Suprapubic skin (tissue), 4 donors: ENCODE measurements around the gene LNX2.

Experiments
- EP300 ChIP-seq: sonication (generic); formaldehyde crosslinking; IDR thresholded peaks from one replicate; pipeline ENCODE4 v1.6.1; 2017; ENCODE audit warnings: antibody characterized with exemption
- POLR2A ChIP-seq, 2 donors: fragments of 450-650 bp; IDR thresholded peaks; one replicate each; pipeline ENCODE4 v1.6.1; 2017; ENCODE audit warnings: antibody characterized with exemption in 2 of 2, mild to moderate bottlenecking in 2 of 2, moderate library complexity in 2 of 2
- POLR2AphosphoS5 ChIP-seq, 3 donors: sonication (generic); formaldehyde crosslinking; IDR thresholded peaks; one replicate each; pipeline ENCODE4 v1.6.1; 2017; ENCODE audit warnings: antibody characterized with exemption in 3 of 3
- TF ChIP-seq, protein P1 (sequence below), 2 donors: fragments of 200-600 bp in 1 of 2; fragments of 450-650 bp in 1 of 2; sonication (generic) in 1 of 2; IDR thresholded peaks; one replicate each; pipeline ENCODE4 v1.5.1; 2016 to 2019; ENCODE audit warnings: antibody characterized with exemption in 2 of 2, mild to moderate bottlenecking in 1 of 2, moderate library complexity in 1 of 2

DNA sequence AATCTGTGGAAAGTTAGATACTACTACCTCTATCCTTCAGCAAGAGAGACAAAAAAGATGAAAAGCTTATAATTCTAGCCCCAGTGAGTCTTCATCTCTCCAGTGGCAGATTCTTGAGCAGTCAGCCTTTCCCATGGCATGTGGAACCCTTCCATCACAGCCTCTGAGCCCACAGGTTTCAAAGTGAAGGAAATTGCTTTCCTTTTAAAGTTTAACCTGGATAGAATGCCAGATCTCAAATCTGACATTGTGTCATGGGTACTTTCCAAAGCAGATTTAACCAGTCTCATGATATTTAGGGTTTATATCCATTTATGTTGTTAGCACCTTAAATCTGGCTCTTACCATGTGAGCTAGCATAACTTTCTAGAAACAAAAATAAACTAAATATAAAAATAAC is 40.7 kb upstream of the LNX2 start:
- TF ChIP-seq POLR2A (IDR thresholded peaks at IDR 0.05), result no peak
- TF ChIP-seq, protein P1, sequence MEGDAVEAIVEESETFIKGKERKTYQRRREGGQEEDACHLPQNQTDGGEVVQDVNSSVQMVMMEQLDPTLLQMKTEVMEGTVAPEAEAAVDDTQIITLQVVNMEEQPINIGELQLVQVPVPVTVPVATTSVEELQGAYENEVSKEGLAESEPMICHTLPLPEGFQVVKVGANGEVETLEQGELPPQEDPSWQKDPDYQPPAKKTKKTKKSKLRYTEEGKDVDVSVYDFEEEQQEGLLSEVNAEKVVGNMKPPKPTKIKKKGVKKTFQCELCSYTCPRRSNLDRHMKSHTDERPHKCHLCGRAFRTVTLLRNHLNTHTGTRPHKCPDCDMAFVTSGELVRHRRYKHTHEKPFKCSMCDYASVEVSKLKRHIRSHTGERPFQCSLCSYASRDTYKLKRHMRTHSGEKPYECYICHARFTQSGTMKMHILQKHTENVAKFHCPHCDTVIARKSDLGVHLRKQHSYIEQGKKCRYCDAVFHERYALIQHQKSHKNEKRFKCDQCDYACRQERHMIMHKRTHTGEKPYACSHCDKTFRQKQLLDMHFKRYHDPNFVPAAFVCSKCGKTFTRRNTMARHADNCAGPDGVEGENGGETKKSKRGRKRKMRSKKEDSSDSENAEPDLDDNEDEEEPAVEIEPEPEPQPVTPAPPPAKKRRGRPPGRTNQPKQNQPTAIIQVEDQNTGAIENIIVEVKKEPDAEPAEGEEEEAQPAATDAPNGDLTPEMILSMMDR (IDR thresholded peaks at IDR 0.05), result no peak
- no peak for TF ChIP-seq POLR2AphosphoS5 (IDR thresholded peaks at IDR 0.05)
- TF ChIP-seq EP300, result no peak
